Thymus (tissue), 11 donors: ENCODE measurements around the gene MIX23. TPM values are rescaled to one million over a fixed set of nuclear protein-coding genes. Genes with fewer than 3 reads are reported as not detected.

Experiments used
- DNase-seq, 9 donors: peaks; one replicate each; pipeline ENCODE4 v3.0.0-alpha.2; 2013; ENCODE audit warnings: low spot score in 9 of 9, low read depth in 6 of 9, missing footprints in 1 of 9
- H3K27ac ChIP-seq, 2 donors: one replicate each; pipeline ENCODE4 v1.5.1; 2013; ENCODE audit warnings: control low read depth in 1 of 2, low read depth in 1 of 2, low read length in 1 of 2, mild to moderate bottlenecking in 1 of 2, moderate library complexity in 1 of 2
- H3K27me3 ChIP-seq, 2 donors: one replicate each; pipeline ENCODE4 v1.5.1; 2013; ENCODE audit warnings: low read length in 1 of 2; ENCODE audit not compliant: control insufficient read depth in 2 of 2, insufficient read depth in 1 of 2
- H3K36me3 ChIP-seq, 2 donors: one replicate each; pipeline ENCODE4 v1.5.1; 2013; ENCODE audit warnings: low read length in 1 of 2, mild to moderate bottlenecking in 1 of 2, moderate library complexity in 1 of 2; ENCODE audit not compliant: control insufficient read depth in 2 of 2, insufficient read depth in 2 of 2
- H3K4me1 ChIP-seq, 2 donors: one replicate each; pipeline ENCODE4 v1.5.1; 2013; ENCODE audit warnings: low read length in 2 of 2; ENCODE audit not compliant: control insufficient read depth in 2 of 2, insufficient read depth in 2 of 2
- H3K4me3 ChIP-seq, 2 donors: one replicate each; pipeline ENCODE4 v1.5.1; 2013; ENCODE audit warnings: low read length in 2 of 2, control low read depth in 1 of 2, mild to moderate bottlenecking in 1 of 2
- H3K9me3 ChIP-seq, 2 donors: one replicate each; pipeline ENCODE4 v1.5.1; 2013; ENCODE audit warnings: low read length in 1 of 2, mild to moderate bottlenecking in 1 of 2; ENCODE audit not compliant: control insufficient read depth in 2 of 2, insufficient read depth in 1 of 2
- WGBS: extraction: QIAGEN DNeasy Blood & Tissue Kit; methylation state at CpG from one replicate; pipeline ENCODE4 v1.1.7; 2013; 5-methylcytosine and 5-hydroxymethylcytosine counted together
- polyA plus RNA-seq: library from polyadenylated mRNA; stranded (reverse); fragments of 200-250 nt; gene quantifications from one replicate; pipeline ENCODE4 v1.2.3, GENCODE V29; 2013
- total RNA-seq: library from RNA; stranded (reverse); fragments of 120-200 nt; gene quantifications from one replicate; pipeline ENCODE4 v1.2.4, GENCODE V29; 2013
- donor health status: healthy.

MIX23 gene
- total and polyA plus RNA-seq, 2 donors: 33.8 to 40.1 TPM

DNA sequence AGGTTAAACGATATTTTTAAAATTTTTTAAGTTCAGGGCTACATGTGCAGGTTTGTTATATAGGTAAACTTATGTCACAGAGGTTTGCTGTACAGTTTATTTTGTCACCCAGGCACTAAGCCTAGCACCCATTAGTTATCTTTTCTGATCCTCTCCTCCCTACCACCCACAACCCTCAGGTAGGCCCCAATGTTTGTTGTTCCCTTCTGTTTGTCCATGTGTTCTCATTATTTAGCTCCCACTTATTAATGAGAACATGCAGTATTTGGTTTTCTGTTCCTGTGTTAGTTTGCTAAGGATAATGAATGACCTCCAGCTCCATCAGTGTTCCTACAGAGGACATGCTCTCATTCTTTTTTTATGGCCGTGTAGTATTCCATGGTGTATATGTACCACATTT is 15.9 kb upstream of the MIX23 start:
- H3K9me3 ChIP-seq: no peaks in the 10 kb centered on the region
- no peak overlapping the region for H3K27ac ChIP-seq
- over 99% methylated on average over 2 of the region's 2 CpGs for WGBS
- H3K27me3 ChIP-seq: no peaks in the 10 kb centered on the region
- no peaks in the 10 kb centered on the region for H3K36me3 ChIP-seq
- H3K4me1 ChIP-seq: no peaks in the 10 kb centered on the region
- no peak for DNase-seq
- no peak overlapping the region for H3K4me3 ChIP-seq

DNA sequence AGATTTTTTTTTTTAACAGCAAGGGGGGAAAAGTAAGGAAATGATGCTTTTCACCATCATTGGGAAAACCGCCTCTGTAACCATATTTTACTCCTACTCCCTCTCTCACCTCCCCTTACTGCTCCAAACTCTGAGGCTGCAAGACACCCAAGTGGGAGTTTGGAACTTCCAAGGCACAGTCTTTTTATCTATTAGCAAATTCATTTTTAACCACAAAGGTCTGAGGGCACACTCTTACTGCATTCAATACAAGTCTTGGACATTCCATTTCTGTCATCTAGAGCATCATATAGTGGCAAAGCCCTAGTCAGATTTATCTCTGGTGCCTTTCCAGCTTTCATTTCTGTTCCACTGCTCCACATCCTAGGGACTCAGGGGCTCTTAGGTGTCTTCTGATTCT is 14.2 kb upstream of the MIX23 start:
- no peaks in the 10 kb centered on the region for H3K27me3 ChIP-seq
- H3K36me3 ChIP-seq: no peaks in the 10 kb centered on the region
- H3K4me1 ChIP-seq: no peaks in the 10 kb centered on the region
- no peak overlapping the region for H3K4me3 ChIP-seq
- H3K27ac ChIP-seq: no peak overlapping the region
- no peaks in the 10 kb centered on the region for H3K9me3 ChIP-seq
- 94% methylated on average over 1 of the region's 1 CpG for WGBS
- no peak for DNase-seq

- no peak for DNase-seq
- no peaks in the 10 kb centered on the region for H3K9me3 ChIP-seq
- no peak overlapping the region for H3K27ac ChIP-seq
- no peak overlapping the region for H3K4me3 ChIP-seq
- no peaks in the 10 kb centered on the region for H3K36me3 ChIP-seq
- H3K4me1 ChIP-seq: no peaks in the 10 kb centered on the region
- no peaks in the 10 kb centered on the region for H3K27me3 ChIP-seq
Measured at GRCh38 chr3:122396511-122396910, 13.5 kb upstream of the MIX23 start.

GRCh38 chr3:122395582-122395981 is 12.6 kb upstream of the MIX23 start:
- no peaks in the 10 kb centered on the region for H3K27me3 ChIP-seq
- no peak overlapping the region for H3K4me3 ChIP-seq
- DNase-seq: no peak
- 66% methylated on average over 3 of the region's 3 CpGs for whole genome bisulfite sequencing
- H3K9me3 ChIP-seq: no peaks in the 10 kb centered on the region
- no peaks in the 10 kb centered on the region for H3K4me1 ChIP-seq
- no peak overlapping the region for H3K27ac ChIP-seq
- no peaks in the 10 kb centered on the region for H3K36me3 ChIP-seq

DNA sequence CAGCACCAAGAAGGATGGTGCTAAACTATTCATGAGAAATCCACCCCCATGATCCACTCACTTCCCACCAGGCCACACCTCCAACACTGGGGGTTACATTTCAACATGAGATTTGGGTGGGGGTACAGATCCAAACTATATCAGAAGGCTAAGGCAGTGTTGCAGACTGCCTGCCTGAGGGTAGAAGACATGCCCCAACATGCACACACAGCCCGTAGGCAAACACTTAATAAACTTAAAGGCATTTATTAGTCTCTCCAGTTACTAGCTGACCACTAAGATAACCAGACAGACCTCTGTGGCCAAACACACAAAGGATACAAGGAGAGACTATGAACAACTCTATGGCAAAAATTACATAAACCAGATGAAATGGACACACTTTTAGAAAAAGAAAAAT is 11.1 kb upstream of the MIX23 start:
- no peak for DNase-seq
- no peaks in the 10 kb centered on the region for H3K9me3 ChIP-seq
- H3K36me3 ChIP-seq: no peaks in the 10 kb centered on the region
- no peaks in the 10 kb centered on the region for H3K27me3 ChIP-seq
- WGBS: 89% methylated on average over 1 of the region's 1 CpG
- H3K4me1 ChIP-seq: no peaks in the 10 kb centered on the region
- H3K4me3 ChIP-seq: no peak overlapping the region
- no peak overlapping the region for H3K27ac ChIP-seq

DNA sequence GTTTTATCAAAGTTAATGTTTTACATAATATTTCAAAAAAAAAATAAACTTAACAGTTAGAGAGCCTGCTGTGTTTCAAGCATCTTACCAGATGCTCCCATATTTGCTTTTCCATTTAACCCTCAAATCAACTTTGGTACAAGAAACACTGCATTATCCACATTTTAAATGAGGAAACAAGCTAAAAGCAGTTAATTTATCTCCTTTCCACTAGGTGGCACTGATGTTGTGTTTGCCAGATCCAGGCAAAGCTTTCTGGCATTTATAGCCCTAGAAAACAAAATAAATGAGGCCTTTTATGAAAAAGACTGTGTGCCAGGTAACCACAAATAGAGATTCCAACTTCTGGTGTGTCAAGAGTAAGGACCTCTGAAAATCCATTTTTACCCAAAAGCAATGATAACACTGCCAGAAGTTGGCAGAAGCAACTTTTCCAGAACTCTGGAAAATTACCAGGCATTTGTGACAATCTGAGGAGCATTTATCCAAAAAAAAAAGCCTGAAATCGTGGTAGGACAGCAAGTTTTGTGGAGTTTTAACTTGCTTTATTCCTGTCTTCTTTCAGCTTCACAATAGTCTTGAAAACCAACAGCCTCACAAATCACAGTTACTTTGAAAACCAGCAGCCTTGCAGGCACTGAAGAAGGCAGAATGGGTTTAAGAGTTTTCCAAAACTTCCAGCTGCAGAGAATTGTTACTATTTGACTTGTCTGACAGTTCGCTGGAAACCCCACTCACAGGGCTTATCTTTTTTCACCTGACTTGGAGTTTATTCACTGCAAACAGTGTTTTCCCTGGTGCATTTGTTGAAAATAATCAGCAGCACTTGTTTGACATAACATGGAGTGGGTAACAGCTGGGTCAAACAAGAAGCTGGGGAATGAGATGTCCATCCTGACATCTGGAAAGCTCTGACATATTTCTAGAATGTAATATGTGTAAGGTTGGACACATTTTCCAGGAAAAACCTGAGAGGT is 10.1 kb upstream of the MIX23 start:
- H3K27ac ChIP-seq: no peak overlapping the region
- no peak overlapping the region for H3K4me3 ChIP-seq
- WGBS: 84% methylated on average over 2 of the region's 2 CpGs
- H3K36me3 ChIP-seq: no peaks in the 10 kb centered on the region
- DNase-seq: peak in 7 of 9 donors; percentile 7 to 63 (median 28)
- H3K27me3 ChIP-seq: no peaks in the 10 kb centered on the region
- H3K4me1 ChIP-seq: no peaks in the 10 kb centered on the region
- no peaks in the 10 kb centered on the region for H3K9me3 ChIP-seq

DNA sequence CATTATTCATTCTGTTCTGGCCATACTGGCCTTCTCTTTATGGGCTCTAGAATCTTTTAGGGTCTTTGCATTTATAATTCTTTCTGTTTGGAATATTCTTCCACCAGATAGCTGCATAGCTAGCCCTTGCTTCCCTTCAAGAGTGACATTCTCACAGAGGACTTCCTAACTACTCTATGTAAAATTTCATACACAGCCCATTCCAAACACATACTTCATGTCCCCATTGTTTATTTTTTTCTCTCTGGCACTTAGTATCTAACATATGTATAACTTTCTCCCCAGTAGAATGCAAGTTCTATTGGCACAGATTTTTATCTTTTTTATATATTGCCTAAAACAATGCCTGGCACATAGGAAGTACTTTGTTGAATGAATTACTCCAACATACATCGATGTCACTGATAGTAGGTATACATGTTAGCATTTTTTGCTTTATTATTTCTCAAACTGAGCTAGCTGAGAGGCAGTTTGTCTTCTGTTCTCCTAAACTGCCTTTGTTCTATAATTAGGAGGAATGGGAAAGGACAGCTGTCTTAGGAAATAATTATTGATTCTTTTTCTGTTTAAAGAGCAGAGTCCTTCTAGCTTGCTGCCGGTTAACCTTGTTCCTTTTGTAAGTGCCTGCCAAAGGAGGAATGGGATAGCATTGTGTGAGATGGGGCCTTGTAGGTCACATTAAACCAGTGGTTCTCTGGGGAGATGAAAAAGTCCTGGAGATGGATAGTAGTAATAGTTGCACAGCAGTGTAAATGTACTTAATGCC is 8.8 kb upstream of the MIX23 start:
- no peak overlapping the region for H3K4me3 ChIP-seq
- H3K27ac ChIP-seq: no peak overlapping the region
- DNase-seq: no peak
- no peaks in the 10 kb centered on the region for H3K4me1 ChIP-seq
- no peaks in the 10 kb centered on the region for H3K9me3 ChIP-seq
- H3K27me3 ChIP-seq: no peaks in the 10 kb centered on the region
- H3K36me3 ChIP-seq: no peaks in the 10 kb centered on the region
- 95% methylated on average over 2 of the region's 2 CpGs for WGBS

DNA sequence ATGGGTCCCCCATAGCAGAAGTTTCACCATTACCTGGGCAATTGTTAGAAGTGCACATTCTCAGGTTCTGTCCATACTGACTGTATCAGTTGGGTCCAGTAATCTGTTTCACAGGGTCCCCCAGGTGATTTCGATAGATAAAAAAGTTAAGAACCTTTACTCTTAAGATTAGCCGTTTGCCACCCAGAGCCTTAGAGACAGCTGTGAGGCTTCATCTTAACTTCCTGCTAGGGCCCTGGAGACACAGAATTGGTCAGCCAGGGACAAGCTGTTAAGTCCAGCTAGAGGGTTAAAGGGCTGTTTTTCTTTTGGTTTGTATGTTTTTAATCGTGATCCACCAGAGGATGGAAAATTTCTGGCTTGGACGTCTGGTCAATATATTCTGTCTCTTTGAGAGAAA is 7.6 kb upstream of the MIX23 start:
- 95% methylated on average over 4 of the region's 4 CpGs for WGBS
- no peaks in the 10 kb centered on the region for H3K9me3 ChIP-seq
- H3K27ac ChIP-seq: no peak overlapping the region
- no peaks in the 10 kb centered on the region for H3K4me1 ChIP-seq
- no peak for DNase-seq
- no peaks in the 10 kb centered on the region for H3K27me3 ChIP-seq
- no peak overlapping the region for H3K4me3 ChIP-seq
- no peaks in the 10 kb centered on the region for H3K36me3 ChIP-seq

DNA sequence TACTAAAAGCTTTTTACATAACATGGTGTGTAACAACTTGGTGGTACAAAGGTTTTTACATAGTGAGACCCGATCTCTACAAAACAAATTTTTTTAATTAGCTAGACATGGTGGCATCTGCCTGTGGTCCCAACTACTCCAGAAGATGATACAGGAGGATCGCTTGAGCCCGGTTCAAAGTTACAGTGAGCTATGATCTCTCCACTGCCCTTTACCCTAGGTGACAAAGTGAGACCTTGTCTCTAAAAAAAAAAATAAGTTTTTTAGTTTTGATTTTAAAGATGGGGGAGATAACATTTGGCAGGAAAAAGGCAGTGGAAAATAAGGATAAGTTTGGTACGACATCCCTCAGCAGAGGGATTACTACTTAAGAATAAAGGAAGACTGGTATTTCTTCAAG is 6.9 kb upstream of the MIX23 start:
- no peak for DNase-seq
- Histone ChIP-seq H3K27me3 (no peaks in the 10 kb centered on the region), H3K27ac (no peak overlapping the region), H3K9me3 (no peaks in the 10 kb centered on the region), H3K4me1 (no peaks in the 10 kb centered on the region), H3K36me3 (no peaks in the 10 kb centered on the region), H3K4me3 (no peak overlapping the region)
- WGBS: 99% methylated on average over 4 of the region's 4 CpGs
